HG03135 (cell line): ENCODE results near the gene OPALIN.

Experiments
- ATAC-seq: cut with Tn5 transposase; IDR thresholded peaks from one replicate; pipeline ENCODE4 v1.9.1; 2021; ENCODE audit warnings: mild to moderate bottlenecking, moderate library complexity; ENCODE audit not compliant: unreplicated experiment

The OPALIN gene

DNA sequence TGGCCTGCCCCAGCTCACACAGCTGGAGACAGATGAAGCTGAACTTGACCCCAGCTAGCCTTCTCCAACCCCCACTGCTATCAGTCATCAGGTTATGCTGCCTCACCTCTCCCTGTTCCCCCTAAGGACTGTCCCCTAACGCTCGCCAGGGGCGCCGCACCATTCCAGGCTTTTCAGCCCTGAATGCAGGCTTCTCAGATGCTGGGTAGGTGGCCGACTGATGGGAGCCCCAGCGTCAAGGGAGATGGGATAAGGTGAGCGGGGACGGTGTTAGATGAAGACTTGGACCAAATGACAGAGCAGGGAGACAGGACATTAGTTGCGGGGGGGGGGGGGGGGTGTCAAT is 15.8 kb upstream of the OPALIN start:
- no peak for ATAC-seq

DNA sequence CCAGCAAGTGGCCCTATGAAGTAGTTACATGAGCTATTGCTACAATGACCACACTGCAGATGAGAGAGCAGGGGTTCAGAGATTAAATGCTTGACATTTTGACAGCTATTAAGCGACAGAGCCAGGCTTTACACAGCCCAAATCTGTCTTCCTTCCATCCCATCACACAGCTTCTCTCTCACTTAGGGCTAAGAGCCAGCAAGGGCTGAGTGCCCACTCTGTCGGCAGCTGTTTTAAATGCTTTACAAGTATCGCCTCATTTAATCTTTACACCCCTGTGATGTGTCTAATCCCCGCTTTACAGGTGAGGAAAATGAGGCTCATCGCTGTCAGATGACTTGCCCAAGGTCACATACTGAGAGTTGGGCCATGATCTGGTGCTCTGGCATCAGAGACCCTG is 15.2 kb upstream of the OPALIN start:
- no peak for ATAC-seq

DNA sequence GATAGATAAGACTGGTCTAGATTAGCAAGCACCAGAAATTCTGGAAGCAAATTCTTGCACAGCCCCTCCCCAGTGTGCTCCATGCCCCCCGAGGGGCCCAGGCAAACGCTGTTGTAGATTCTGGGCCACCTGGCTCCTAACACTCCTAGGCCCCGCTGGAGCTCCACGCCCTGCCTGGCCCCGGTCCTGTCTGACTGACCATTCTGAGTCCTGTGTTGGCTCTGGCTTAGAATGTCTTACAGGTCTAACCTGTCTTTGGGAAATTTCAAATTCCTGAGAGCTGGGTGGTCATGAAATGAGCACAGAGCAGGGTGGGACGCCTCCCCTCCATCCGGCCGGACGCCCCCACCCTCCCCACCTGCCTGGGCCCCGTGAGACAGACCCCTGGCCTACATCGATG is 12.6 kb upstream of the OPALIN start:
- ATAC-seq = no peak

DNA sequence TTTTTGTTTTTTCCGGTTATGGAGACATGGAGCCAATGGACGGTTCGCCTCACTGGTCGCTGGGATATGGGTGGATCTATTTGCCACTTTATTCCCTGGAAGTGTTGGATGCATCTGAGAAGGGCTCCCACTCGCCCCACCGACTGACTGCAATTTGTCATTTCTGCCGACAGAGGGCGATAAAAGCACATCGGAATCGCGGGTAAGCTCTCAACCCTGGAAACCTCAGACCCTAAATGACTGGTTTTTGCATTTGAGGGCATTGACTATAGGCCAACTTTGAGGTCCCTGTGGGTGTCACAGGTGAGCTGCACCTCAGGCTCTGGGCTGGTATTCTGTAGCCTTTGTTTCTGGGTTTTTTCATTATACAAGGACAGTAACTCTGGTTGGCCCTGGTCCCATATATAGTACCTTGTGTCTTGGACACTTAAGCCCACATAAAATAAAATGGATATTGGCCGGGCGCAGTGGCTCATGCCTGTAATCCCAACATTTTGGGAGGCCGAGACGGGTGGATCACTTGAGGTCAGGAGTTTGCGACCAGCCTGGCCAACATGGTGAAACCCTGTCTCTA is 11.9 kb upstream of the OPALIN start:
- ATAC-seq = no peak

DNA sequence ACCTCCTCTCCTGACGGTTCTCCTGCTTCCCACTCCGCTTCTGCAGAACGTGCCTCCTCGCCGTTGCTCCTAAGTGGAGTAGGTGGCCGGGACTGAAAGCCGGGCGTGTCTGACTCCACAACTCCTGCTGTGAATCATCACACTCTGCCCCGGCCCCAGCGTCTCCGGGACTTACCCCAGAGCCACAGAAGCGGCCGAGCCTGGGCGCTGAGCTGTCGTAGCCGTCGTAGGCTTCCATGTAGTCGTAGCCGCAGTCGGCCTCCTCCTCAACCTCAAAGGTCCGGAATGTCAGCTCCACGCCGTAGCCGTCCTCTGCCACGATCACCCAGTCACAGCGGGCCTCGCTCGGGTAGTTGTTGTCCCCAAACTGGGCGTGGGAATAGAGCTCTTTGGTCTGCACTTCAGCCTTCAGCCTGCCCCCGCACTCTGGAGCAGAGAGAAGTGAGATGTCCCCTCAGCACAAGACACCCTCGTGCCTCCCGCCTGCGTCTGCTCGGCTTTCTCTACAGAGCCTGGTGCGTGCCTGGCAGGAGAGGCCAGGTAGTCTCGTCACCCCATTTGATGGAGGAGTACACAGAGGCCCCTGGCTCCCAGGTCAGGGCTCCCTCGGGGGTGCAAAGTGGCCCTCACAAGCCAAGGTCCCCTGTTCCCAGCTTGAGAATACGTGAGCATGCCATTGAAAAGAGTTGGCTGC is 11.2 kb upstream of the OPALIN start:
- no peak for ATAC-seq

DNA sequence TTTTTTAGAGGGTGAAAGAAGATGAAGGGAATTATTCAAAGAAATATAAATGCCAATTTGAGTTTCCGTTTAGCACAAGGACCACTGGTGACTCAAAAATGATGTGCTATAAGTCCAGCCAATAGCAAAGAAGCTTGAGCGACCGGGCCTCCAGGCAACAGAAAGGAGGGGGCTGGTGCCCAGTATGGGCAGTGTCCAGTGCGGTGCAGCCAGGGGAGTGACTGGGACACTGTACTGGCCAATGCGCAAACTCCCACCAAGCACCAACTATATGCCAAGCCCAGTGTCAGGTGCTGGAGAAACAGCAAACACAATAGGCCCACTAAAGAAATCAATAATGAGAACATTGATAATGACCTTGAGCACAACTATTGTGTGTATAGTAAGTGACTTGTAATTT is 10.2 kb upstream of the OPALIN start:
- ATAC-seq = no peak

DNA sequence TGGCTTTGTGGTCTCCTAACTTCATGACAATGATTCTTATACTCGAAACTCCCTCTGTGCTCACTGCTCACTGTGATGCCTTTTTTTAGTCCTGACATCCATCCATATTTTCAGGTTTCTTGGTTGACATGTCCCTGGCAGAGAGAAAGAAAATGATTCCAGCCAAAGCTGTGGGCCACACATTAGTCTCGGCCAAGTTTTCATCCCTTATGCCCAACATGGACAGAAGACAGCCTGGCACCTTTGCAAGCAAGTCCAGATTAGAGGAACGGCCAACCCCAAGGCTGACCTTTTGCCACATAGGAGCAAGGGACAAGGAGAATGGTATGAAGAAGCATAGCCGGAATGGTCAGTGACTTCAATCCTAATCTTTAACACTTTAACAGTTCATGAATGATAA is 8.7 kb upstream of the OPALIN start:
- no peak for ATAC-seq

DNA sequence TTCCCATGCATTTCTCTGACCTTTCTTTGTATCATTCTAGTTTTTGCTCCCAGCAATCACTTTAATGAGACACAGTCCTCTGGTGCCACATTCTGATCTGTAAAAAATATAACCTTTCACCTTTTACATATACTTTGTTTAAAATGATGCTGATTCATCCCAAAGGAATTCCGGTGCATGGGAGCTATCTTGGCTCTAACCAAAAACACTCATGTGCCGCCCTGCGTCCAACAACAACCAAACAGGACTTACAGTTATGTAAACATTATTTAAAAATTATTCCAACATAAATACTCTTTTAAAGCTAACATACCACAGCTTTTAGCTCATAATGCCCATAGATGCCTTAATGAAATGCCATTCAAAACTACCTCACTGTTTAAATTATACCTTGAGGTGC is 7.7 kb upstream of the OPALIN start:
- no peak for ATAC-seq

DNA sequence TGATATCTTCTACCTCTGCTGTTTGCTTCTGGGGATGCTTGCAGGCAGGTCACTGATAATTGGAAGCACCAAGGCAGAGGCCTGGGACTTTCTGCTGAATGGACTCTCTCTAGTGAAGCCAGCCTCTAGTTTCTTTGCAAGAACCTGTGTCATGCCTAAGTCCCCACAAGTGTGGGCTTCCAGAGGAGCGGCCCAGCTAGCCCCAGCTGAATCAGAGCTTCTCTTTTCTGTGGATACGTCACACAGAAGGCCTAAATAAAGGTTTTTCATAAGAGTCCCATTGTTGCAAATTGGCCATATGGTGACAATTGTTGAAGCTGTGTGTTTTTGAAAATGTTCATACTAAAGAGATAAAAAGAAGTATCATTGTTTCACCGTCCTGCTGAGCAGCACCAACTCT is 6.8 kb upstream of the OPALIN start:
- ATAC-seq = no peak

DNA sequence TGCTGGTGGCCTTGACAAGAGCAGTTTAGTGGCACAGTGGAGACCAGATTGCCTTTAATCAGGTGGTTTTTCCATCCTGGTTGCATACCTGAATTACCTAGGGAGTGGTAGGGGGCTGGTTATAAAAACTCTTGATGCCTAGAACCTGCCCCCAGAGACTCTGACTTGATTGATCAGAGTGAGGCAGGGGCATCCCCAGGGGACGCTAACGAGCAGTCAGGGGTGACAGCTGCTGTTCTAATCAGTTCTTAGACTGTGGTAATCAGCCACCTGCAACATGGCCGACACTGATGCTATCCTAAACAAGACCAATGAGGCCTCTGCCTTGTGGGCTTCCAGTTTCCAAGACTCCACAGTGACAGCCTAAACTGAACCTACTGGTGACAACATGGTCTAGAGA is 2.0 kb upstream of the OPALIN start:
- ATAC-seq = no peak

DNA sequence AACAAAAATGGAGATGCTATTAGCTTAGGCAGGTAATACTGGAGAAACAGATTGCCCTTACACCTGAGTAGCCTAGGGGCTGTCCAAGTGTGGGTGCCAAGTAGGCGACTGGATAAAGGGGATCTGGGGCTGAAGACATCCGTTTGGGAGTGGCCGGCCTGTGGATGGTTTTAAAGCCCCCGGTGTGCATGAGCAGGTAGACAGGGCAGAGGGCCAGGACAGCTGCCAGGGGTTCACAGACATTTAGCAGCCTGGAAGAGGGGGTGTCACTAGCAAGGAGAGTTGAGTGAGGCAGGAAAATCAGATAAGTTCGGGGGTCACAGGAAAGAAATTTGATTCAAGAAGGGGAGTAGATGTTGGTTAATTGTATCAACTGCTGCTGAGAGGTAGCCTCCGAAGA is 1.5 kb upstream of the OPALIN start:
- no peak for ATAC-seq

DNA sequence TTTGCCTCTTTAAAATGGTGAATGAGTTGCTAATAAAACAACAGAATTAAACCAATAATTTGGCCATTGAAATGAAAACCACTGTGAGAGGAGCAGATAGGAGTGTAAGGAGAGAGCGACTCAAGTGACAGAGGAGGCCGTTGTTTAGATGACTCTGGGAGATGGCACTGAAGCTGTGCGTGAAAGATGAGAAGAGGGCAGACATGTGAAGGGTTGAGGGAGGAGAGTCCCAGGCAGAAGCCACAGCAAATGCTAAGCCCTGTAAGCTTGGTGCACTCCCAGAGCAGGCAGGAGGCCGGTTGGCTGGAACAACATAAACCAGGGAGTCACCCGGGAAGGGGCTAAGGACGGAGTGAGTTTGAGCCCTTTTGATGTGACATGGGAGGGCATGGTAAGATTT is 814 bp upstream of the OPALIN start:
- no peak for ATAC-seq

DNA sequence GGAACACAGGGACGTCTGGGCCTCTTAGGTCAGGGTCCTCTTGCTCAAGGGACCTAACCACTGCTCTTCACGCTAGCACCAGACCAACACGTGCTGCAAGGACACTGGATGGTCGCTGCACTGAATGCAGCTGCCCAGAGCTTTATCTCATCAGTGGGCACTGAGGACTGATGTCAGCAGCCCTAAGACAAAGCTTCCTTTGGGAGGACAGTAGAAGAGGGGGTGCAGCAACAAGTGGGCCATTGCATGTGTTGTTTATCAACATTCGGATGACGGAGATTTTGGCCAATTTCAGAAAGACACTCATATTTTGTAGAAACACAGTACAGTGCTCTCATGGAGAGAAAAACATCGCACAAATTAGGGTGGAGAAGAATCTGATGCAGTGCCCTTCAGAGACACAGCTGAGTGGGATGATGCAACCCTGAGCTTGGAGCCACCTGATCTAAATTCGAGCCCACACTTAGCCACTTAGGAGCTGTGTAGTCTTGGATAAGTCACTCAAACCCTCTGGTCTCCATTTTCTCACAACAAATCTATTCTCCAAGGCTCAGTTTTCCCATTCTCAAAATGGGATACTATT is 1.7 kb downstream of the OPALIN start:
- ATAC-seq = no peak

DNA sequence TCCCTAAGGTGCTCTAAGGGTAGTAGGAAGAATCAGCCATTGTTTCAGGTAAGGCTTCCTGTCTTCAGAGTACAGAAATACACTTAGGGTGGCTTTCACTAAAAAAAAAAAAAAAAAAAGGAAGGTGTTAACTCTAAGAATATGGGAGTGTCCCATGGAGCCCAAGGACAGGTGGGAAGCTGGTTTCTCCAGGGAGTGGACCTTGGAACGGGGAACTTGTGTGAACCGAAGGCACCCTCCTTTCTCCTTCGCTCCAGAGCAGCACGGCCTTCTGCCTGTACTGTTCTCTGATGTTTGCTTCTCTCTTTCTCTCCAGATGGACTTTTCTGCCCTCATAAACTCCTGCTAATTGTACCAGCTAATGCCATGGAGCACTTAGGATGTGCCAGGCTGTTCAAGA is 6.2 kb downstream of the OPALIN start:
- ATAC-seq = no peak

DNA sequence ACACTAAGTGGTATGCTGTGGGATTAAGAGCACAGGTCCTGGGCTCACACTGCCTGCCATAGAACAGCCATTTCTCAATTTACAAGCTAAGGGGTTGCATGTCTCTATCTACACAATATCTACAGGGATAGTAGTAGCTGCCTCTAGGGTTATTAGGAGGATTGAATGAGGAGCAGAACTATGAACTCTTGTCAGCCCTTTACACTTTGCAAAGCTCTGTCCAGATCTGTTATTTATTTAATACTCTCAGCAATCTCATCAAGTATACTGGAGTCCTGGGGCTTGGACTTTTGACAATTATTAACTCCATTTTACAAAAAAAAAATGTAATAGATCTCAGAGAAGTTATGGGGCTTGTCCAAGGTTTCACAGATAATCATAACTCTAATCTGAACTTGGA is 6.8 kb downstream of the OPALIN start:
- ATAC-seq = no peak

DNA sequence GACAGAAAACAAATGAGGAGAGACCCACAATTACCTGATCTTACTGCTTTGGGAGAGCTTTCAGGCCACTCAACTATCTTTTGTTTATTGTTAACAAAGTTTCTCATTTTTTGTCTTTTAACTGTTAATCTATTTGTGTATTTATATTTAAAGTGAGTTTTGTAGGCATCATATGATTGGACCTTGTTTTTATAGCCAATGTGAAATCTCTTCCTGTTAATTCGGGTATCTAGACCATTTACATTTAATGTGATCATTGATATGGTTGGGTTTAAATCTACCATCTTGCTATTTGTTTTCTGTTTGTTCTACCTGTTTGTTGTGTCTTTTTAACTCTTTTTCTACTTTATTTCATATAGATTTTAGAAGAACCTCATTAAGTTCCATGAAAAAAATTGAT is 12.5 kb downstream of the OPALIN start:
- no peak for ATAC-seq

DNA sequence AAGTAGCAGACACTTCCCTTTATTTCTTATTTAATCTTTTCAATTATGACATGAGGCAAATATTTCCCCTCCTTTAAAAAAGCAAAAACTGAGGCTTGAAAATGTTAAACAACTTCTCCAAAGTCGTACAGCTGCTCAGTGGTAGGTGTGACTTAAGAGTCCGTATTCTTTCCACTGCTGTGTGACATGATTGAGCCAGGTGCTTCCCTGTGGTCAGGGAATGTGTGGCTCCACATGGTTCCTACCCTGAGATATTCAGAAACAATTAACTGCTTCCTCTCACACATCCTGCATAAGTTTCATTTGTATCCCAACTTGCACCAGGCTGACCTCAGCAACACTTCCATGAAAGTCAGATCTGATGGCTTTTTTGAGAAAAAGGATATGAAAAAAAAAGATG is 13.6 kb downstream of the OPALIN start:
- no peak for ATAC-seq

DNA sequence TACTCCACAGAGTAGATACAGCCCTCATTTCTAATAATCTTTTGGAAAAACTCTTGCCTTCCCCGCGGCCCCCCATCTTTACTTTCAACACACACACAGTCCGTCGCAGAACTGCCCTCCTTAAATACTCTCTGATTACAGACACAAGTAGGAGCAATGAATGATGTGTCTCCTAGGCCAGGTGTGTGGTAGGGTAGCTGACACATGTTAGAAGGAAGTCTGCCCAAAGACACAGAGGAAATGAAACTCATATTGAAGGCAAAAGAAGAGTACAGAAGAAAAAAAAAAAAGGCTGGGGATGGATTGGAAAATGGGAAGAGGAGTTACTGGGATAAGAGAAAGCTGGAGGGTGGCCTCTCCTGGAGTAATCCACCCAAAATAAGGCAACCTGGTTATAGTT is 14.6 kb downstream of the OPALIN start:
- ATAC-seq = no peak

DNA sequence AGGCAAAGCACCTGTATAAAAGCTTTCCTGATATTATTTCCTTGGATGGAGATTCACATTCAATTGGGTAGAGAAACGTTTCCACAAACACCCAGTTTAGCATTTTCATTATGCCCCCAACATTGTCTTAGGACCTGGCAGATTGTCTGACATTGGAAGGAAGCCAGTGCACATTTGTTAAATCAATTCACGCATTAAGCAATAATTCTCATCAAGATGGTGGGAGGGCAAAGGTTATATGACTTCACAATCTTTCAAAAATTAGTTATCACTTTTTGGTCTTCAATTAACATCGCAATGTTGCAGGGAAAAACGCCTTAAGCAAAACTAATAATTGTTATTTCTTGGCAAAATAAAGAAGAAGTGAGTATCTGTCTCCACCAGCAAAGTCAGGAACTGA is 16.4 kb downstream of the OPALIN start:
- ATAC-seq = no peak

DNA sequence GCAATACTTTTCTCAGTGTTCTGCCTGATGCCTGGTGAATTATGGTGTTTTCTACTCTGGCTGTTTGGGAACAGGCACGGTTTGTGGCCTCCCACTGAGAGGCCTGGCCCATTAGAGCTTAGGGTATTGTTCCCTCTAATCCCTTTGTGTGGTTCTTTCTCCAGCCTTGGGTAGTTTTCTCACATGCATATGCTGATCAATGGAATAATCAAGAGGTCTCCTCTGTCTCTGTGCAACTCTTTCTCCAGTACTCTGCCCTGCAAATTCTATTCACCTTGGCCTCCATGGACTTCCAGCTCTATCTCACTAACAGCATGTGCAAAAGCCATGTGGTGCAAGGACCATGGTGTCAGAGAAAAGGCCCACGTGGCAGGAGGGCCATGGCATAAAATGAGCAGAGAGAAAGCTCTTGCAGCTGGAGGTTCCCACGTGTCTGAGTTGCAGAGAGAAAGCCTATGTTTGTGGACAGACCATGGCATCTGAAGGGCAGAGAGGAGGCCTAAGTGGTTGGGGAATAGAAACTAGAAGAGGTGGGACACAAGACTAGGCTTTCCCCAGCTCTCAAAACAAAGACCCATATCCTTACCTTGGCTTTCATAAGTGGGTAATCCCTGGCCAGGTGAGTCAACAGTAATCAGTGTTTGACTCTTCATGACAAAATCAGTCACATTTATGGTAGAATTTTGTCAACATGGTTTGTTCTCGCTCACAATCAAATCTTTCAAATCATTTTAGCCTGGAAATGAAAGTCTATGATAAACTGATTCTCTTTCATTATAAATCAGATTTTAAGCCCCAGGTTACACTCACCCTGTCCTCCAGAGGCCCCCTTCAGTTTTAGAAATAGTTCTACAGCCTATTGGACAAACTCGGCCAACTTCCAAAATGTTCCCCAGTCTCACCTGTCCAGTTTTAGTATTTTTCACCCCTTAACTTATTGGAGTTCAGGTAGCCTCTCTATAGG is 17.3 kb downstream of the OPALIN start:
- no peak for ATAC-seq

DNA sequence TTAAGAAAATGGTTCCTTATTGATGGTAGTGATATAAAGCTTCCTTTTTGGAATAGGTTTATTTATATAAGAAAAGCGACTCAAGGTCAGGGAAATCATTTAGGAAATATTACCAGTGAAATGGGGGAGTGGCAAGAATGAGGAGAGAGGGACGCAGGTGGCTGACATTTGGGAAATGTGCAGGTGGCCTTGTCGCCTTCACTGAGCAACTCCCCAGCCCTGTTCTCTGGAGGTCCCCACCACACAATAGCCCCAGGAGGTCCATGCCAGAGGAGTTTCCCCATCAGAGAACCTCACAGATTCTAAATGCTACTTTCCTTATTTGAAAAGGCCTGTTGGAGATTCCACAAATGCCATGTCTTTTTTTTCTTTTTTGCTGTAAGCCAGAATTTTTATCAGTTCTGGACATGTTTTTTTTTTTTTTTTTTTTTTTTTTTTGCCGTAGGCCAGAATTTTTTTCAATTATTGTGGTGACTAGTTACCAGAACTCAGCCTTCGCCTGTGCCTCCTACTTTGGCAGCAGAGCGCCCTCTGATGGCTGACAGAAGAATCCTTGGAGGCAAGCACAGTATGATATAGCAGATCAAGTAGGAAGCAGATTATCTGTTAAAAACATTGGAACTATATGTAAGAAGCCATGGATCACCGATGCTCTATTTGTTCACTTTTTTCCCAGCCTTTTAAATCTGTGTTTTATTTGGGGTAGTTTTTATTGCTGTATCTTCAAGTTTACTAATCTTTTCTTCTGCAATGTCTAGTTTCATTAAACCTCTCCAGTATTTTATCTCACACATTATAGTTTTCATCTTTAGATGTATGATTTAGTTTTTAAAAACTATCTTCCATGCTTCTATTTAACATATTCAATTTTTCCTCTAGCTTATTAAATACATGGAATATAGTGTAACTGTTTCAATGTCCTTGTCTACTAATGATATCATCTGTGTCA is 18.6 kb downstream of the OPALIN start:
- ATAC-seq = no peak
